Ovary (tissue), 9 donors: ENCODE results near the gene COL5A1. TPM values are rescaled to one million over a fixed set of nuclear protein-coding genes. Genes with fewer than 3 reads are reported as not detected.

Experiments
- DNase-seq, 5 donors: peaks; one replicate each; pipeline ENCODE4 v3.0.0-alpha.2; 2019 to 2020
- H3K27ac ChIP-seq, 2 donors: fragments of 200-600 bp; one replicate each; pipeline versions ENCODE4 v1.5.1 to v1.8.0; 2019 to 2022
- H3K27me3 ChIP-seq: fragments of 200-600 bp; one replicate; pipeline ENCODE4 v1.8.0; 2022
- H3K36me3 ChIP-seq: fragments of 200-600 bp; sonication (generic); one replicate; pipeline ENCODE4 v1.5.1; 2019
- H3K4me1 ChIP-seq: one replicate; pipeline ENCODE4 v1.8.1; 2013; ENCODE audit warnings: mild to moderate bottlenecking, moderate library complexity; ENCODE audit not compliant: insufficient read depth
- H3K4me3 ChIP-seq: fragments of 200-600 bp; sonication (generic); one replicate; pipeline ENCODE4 v1.5.1; 2017
- H3K9me3 ChIP-seq, 2 donors: fragments of 200-600 bp in 1 of 2; sonication (generic) in 1 of 2; one replicate each; pipeline versions ENCODE4 v1.5.1 to v1.8.1; 2013 to 2019; ENCODE audit warnings: mild to moderate bottlenecking in 1 of 2, moderate library complexity in 1 of 2
- EP300 ChIP-seq: sonication (generic); formaldehyde crosslinking; IDR thresholded peaks from one replicate; pipeline ENCODE4 v1.6.1; 2017; ENCODE audit warnings: antibody characterized with exemption
- POLR2A ChIP-seq: fragments of 450-650 bp; IDR thresholded peaks from one replicate; pipeline ENCODE4 v1.6.1; 2017; ENCODE audit warnings: antibody characterized with exemption, mild to moderate bottlenecking, moderate library complexity
- WGBS, 3 donors: extraction: QIAGEN DNeasy Blood & Tissue Kit in 1 of 3; methylation state at CpG; one replicate each; pipeline versions ENCODE4 v1.1.5 to v1.1.7; 2013 to 2017; 5-methylcytosine and 5-hydroxymethylcytosine counted together
- intact Hi-C, 4 donors: fragments of 100-400 bp; cut with DNase I; formaldehyde crosslinking; loops; one replicate each; pipeline versions ENCODE4 v1.11.0 to v1.15.1; 2022 to 2023
- polyA plus RNA-seq, 2 donors: library from polyadenylated mRNA; stranded (reverse); fragments of 200-250 nt in 1 of 2; fragments of 350-450 nt in 1 of 2; fragmentation: Illumina TruSeq in 1 of 2; extraction: RNeasy Lipid Tissue Mini Kit (QIAGEN cat#74804) in 1 of 2; gene quantifications; one replicate each; pipeline ENCODE4 v1.2.3, GENCODE V29; 2013 to 2014
- total RNA-seq, 7 donors: library from RNA; depleted of rRNA in 2 of 7; stranded (reverse); fragments of >200 nt in 2 of 7; fragmentation: NEBNext Ultra II Directional in 3 of 7; extraction: Animal tissue kit (Norgen Biotek cat#: 25700) in 3 of 7; gene quantifications; one replicate each; pipeline versions ENCODE4 v1.1.0 to v1.2.4, GENCODE V29; 2016 to 2023
- TF ChIP-seq, protein P1 (sequence below), 3 donors: fragments of 450-650 bp in 2 of 3; fragments of 200-600 bp in 1 of 3; IDR thresholded peaks; one replicate each; pipeline versions ENCODE4 v1.5.1 to v1.8.0; 2016 to 2022; ENCODE audit warnings: antibody characterized with exemption in 3 of 3, mild to moderate bottlenecking in 1 of 3
- donor health status: DM: no; HTN: no; CAD: no; lungs with moderate emphysema.
- donor health status: DM: no; HTN: no; CAD: no.
- donor health status: Bipolar disorder and iron deficiency.
- donor health status: DM: yes; HTN: yes; CAD: no.
- donor health status: DM: no; HTN: no; CAD: no.
- donor health status: DM: yes; HTN: yes; CAD: no.

The COL5A1 gene
- total and polyA plus RNA-seq, 9 donors, result 28.1 to 117 (median 54.6) TPM

- Histone ChIP-seq H3K36me3 (no peaks in the 10 kb centered on the region), H3K9me3 (no peaks in the 10 kb centered on the region), H3K27ac (no peak overlapping the region), H3K4me1 (no peaks in the 10 kb centered on the region), H3K27me3 (no peaks in the 10 kb centered on the region), H3K4me3 (no peak overlapping the region)
- TF ChIP-seq EP300 (no peak), POLR2A (no peak)
- TF ChIP-seq, protein P1, sequence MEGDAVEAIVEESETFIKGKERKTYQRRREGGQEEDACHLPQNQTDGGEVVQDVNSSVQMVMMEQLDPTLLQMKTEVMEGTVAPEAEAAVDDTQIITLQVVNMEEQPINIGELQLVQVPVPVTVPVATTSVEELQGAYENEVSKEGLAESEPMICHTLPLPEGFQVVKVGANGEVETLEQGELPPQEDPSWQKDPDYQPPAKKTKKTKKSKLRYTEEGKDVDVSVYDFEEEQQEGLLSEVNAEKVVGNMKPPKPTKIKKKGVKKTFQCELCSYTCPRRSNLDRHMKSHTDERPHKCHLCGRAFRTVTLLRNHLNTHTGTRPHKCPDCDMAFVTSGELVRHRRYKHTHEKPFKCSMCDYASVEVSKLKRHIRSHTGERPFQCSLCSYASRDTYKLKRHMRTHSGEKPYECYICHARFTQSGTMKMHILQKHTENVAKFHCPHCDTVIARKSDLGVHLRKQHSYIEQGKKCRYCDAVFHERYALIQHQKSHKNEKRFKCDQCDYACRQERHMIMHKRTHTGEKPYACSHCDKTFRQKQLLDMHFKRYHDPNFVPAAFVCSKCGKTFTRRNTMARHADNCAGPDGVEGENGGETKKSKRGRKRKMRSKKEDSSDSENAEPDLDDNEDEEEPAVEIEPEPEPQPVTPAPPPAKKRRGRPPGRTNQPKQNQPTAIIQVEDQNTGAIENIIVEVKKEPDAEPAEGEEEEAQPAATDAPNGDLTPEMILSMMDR (IDR thresholded peaks at IDR 0.05), result no peak
- intact Hi-C loops, result no loop called here
- no peak for DNase-seq
- 83 to 91% (median 86%) methylated on average over 13 of the region's 13 CpGs for WGBS, 3 donors
These were observed 179.3 kb downstream of the COL5A1 start for GRCh38 chr9:134820901-134821300.

- no peak for TF ChIP-seq POLR2A
- TF ChIP-seq, protein P1 (IDR thresholded peaks at IDR 0.05), result no peak
- no peak for TF ChIP-seq EP300
- no peaks in the 10 kb centered on the region for H3K4me1 ChIP-seq
- intact Hi-C loops, result no loop called here
- H3K36me3 ChIP-seq, result no peaks in the 10 kb centered on the region
- H3K27me3 ChIP-seq, result no peaks in the 10 kb centered on the region
- H3K9me3 ChIP-seq, result no peaks in the 10 kb centered on the region
- no peak overlapping the region for H3K4me3 ChIP-seq
- WGBS, 3 donors, result 82 to 94% (median 84%) methylated on average over 13 to 14 of the region's 14 CpGs
- H3K27ac ChIP-seq, result no peak overlapping the region
- DNase-seq, result no peak
These were observed 180.9 kb downstream of the COL5A1 start for GRCh38 chr9:134822541-134822940.

DNA sequence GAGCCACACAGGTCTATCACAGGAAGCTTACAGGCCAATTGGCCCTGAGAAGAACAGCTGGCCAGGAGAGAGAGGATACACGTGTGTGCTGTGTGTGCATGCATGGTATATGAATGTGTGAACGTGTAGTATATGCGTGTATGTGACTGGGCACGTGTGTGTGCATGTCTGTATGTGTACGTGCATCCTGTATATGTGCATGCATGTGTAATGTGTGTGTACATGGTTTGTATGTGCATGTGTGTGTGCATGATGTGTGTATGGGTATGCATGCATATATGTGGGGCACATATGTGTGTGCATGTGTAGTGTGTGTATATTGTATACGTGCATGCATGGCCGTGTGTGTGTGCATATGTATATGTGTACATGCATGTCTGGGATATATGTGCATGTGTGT, 182.0 kb downstream of the COL5A1 start:
- DNase-seq, result no peak
- H3K4me3 ChIP-seq, result no peak overlapping the region
- H3K36me3 ChIP-seq, result no peaks in the 10 kb centered on the region
- H3K27ac ChIP-seq, result no peak overlapping the region
- TF ChIP-seq, protein P1 (IDR thresholded peaks at IDR 0.05), result no peak
- no peak for TF ChIP-seq EP300
- TF ChIP-seq POLR2A, result no peak
- H3K27me3 ChIP-seq, result no peaks in the 10 kb centered on the region
- intact Hi-C loops, result no loop called here
- 86 to 88% (median 88%) methylated on average over 7 of the region's 7 CpGs for WGBS, 3 donors
- H3K9me3 ChIP-seq, result no peaks in the 10 kb centered on the region
- no peaks in the 10 kb centered on the region for H3K4me1 ChIP-seq

DNA sequence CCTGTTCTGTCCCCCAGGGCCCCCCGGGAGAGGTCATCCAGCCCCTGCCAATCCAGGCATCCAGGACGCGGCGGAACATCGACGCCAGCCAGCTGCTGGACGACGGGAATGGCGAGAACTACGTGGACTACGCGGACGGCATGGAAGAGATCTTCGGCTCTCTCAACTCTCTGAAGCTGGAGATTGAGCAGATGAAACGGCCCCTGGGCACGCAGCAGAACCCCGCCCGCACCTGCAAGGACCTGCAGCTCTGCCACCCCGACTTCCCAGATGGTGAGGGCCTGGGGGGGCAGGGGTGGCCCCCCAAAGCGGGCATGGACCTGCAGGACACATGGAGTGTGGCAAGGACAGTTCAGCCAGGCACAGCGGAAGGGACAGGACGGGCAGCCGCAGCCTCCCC, 183.0 kb downstream of the COL5A1 start:
- no peaks in the 10 kb centered on the region for H3K4me1 ChIP-seq
- intact Hi-C loops, result no loop called here
- H3K27me3 ChIP-seq, result no peaks in the 10 kb centered on the region
- H3K36me3 ChIP-seq, result no peaks in the 10 kb centered on the region
- 83 to 89% (median 87%) methylated on average over 22 to 23 of the region's 23 CpGs for WGBS, 3 donors
- no peak for TF ChIP-seq EP300
- TF ChIP-seq, protein P1 (IDR thresholded peaks at IDR 0.05), result no peak
- DNase-seq, result no peak
- no peak overlapping the region for H3K27ac ChIP-seq
- H3K4me3 ChIP-seq, result no peak overlapping the region
- H3K9me3 ChIP-seq, result no peaks in the 10 kb centered on the region

DNA sequence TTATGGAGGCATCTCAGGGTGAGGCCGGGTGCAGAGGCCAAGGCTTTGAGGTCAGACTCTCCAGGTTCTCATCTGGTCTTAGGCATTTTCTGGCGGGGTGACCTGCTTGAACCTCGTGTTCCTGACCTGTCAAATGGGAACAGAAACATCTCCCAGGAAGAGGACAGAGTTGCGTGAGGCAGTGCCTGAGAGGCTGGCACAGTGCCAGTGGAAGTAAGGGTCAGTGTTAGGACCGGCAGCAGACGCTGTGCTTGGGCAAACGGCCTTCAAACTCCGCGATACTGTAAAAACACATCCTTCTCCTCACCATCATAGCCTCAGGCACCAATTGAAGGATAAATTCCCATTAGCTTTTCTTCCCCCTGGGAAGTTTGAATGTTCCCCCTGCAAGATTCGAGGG, 183.4 kb downstream of the COL5A1 start:
- peak in 4 of 5 donors; percentile 49 to 76 (median 65) for DNase-seq
- 28 to 38% (median 28%) methylated on average over 10 of the region's 10 CpGs for WGBS, 3 donors
- intact Hi-C loops, result no loop called here
- Histone ChIP-seq H3K27ac (no peak overlapping the region), H3K4me3 (no peak overlapping the region), H3K36me3 (no peaks in the 10 kb centered on the region), H3K9me3 (no peaks in the 10 kb centered on the region), H3K4me1 (no peaks in the 10 kb centered on the region), H3K27me3 (no peaks in the 10 kb centered on the region)
- TF ChIP-seq POLR2A (no peak), EP300 (no peak)
- TF ChIP-seq, protein P1 (IDR thresholded peaks at IDR 0.05), result no peak
